ENCODE measurements around the gene SIM1.

SIM1 gene, protein sequence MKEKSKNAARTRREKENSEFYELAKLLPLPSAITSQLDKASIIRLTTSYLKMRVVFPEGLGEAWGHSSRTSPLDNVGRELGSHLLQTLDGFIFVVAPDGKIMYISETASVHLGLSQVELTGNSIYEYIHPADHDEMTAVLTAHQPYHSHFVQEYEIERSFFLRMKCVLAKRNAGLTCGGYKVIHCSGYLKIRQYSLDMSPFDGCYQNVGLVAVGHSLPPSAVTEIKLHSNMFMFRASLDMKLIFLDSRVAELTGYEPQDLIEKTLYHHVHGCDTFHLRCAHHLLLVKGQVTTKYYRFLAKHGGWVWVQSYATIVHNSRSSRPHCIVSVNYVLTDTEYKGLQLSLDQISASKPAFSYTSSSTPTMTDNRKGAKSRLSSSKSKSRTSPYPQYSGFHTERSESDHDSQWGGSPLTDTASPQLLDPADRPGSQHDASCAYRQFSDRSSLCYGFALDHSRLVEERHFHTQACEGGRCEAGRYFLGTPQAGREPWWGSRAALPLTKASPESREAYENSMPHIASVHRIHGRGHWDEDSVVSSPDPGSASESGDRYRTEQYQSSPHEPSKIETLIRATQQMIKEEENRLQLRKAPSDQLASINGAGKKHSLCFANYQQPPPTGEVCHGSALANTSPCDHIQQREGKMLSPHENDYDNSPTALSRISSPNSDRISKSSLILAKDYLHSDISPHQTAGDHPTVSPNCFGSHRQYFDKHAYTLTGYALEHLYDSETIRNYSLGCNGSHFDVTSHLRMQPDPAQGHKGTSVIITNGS

DNA sequence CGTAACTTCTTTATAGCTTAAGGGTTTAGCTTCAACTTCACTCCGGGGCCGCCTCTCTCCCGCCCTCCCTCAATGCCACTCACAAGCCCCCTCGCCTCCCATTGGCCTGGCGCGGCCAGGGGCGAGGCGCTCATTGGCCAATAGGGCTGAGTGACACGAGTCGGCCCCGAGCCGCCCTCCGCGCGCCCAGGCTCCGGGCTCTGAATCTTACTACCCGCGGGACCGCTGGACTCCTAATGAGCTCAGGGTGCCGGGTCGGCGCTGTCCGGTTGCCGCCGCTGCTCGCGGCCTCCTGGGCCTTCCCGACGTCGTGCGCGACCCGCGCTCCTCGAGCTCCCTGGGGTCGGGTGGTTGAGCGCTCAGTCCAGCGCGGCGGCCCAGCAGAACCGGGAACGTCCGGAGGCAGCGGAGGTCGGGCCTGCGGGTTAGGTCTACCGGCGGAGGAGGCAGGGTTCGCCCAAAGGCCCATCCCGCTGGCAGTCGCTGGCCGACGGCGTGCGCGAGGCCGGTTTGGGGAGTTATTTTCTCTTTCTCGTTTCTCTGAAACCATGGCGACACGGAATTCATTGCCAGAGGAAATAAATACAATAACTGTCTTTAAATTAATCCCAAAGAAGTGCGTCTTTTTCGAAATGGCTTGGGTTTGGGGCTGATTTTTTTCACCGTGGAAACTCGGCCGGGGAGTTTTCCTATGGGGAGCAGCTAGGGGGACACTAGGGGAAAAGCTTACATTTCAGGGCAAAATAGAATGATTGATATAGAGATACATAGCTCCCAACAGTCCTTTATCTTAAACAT lies at the start of gene SIM1:
TSS of gene SIM1 (minus strand) at position 19 of the 798 bp plus-strand sequence. CDS start 1,453 bp downstream, outside the sequence.
- no peak for ATAC-seq (replicated peaks; ENCODE audit: extremely low read depth, poor library complexity, severe bottlenecking)

GRCh38 chr6:100512203-100512862 lies 47.6 kb upstream of the SIM1 start:
- no peaks in the 10 kb centered on the region for H3K4me1 Mint-ChIP-seq
- no peaks in the 10 kb centered on the region for H3K9me3 Mint-ChIP-seq
- ATAC-seq (replicated peaks; ENCODE audit: extremely low read depth, poor library complexity, severe bottlenecking) (no peak), DNase-seq (ENCODE audit: low spot score in 2 of 2) (no peak)
- no peaks in the 10 kb centered on the region for H3K27me3 Mint-ChIP-seq
- no peak overlapping the region for H3K27ac Mint-ChIP-seq (ENCODE audit: low read depth)
- no peak overlapping the region for H3K4me3 Mint-ChIP-seq
- peaks cover 21% of the 10 kb centered on the region for H3K36me3 Mint-ChIP-seq (ENCODE audit: insufficient read depth)

More for the DNA sequence above, at the start of gene SIM1:
- Mint-ChIP-seq H3K9me3 (no peaks in the 10 kb centered on the region), H3K27ac (ENCODE audit: low read depth) (no peak within 1 kb of the TSS), H3K36me3 (ENCODE audit: insufficient read depth) (peaks cover 12% of the 10 kb centered on the region), H3K4me3 (no peak within 1 kb of the TSS), H3K4me1 (peaks cover 20% of the 10 kb centered on the region), H3K27me3 (no peaks in the 10 kb centered on the region)
- DNase-seq (ENCODE audit: low spot score in 2 of 2), result no peak

GRCh38 chr6:100509101-100509500 lies 44.4 kb upstream of the SIM1 start:
- Mint-ChIP-seq H3K36me3 (ENCODE audit: insufficient read depth) (peaks cover 14% of the 10 kb centered on the region), H3K9me3 (no peaks in the 10 kb centered on the region), H3K27me3 (no peaks in the 10 kb centered on the region), H3K27ac (ENCODE audit: low read depth) (no peak overlapping the region), H3K4me3 (no peak overlapping the region), H3K4me1 (no peaks in the 10 kb centered on the region)
- no peak for ATAC-seq (replicated peaks; ENCODE audit: extremely low read depth, poor library complexity, severe bottlenecking)
- DNase-seq (ENCODE audit: low spot score in 2 of 2), result no peak

DNA sequence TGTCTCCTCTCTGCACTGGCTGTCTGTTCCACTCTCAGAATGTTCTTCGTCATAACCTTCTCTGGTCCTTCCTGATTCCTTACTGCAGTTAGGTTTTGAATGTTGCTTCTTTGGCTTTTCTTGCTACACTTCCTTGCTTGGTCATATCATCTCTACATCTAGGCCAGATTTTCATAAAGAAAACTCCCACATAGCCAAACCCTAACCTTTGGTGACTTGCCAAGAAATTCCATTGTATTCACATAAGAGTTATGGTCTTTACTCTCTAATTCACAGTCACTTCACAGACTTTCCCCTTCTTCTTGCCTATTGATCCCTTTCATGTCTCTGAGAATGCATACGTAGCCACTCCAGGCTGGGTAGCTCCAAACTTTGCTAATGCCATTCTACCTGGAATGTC lies 41.9 kb upstream of the SIM1 start:
- DNase-seq (ENCODE audit: low spot score in 2 of 2), result no peak
- H3K27me3 Mint-ChIP-seq, result no peaks in the 10 kb centered on the region
- no peak for ATAC-seq (replicated peaks; ENCODE audit: extremely low read depth, poor library complexity, severe bottlenecking)
- no peaks in the 10 kb centered on the region for H3K9me3 Mint-ChIP-seq
- no peak overlapping the region for H3K4me3 Mint-ChIP-seq
- H3K27ac Mint-ChIP-seq (ENCODE audit: low read depth), result no peak overlapping the region
- peaks cover 7% of the 10 kb centered on the region for H3K36me3 Mint-ChIP-seq (ENCODE audit: insufficient read depth)
- H3K4me1 Mint-ChIP-seq, result no peaks in the 10 kb centered on the region

- Mint-ChIP-seq H3K4me3 (no peak overlapping the region), H3K27me3 (peaks cover 5% of the 10 kb centered on the region), H3K4me1 (no peaks in the 10 kb centered on the region), H3K36me3 (ENCODE audit: insufficient read depth) (peaks cover 3% of the 10 kb centered on the region), H3K9me3 (no peaks in the 10 kb centered on the region), H3K27ac (ENCODE audit: low read depth) (no peak overlapping the region)
- no peak for DNase-seq (ENCODE audit: low spot score in 2 of 2)
- ATAC-seq (replicated peaks; ENCODE audit: extremely low read depth, poor library complexity, severe bottlenecking), result no peak
Observed at GRCh38 chr6:100504786-100505737, 40.3 kb upstream of the SIM1 start.

GRCh38 chr6:100503043-100503705 lies 38.5 kb upstream of the SIM1 start:
- DNase-seq (ENCODE audit: low spot score in 2 of 2) (no peak), ATAC-seq (replicated peaks; ENCODE audit: extremely low read depth, poor library complexity, severe bottlenecking) (no peak)
- Mint-ChIP-seq H3K36me3 (ENCODE audit: insufficient read depth) (no peaks in the 10 kb centered on the region), H3K27me3 (peaks cover 24% of the 10 kb centered on the region), H3K9me3 (peaks cover 6% of the 10 kb centered on the region), H3K27ac (ENCODE audit: low read depth) (no peak overlapping the region), H3K4me1 (no peaks in the 10 kb centered on the region), H3K4me3 (no peak overlapping the region)

GRCh38 chr6:100493206-100493888 lies 28.6 kb upstream of the SIM1 start:
- Mint-ChIP-seq H3K27ac (ENCODE audit: low read depth) (no peak overlapping the region), H3K36me3 (ENCODE audit: insufficient read depth) (no peaks in the 10 kb centered on the region), H3K27me3 (peaks cover 61% of the 10 kb centered on the region), H3K9me3 (peaks cover 5% of the 10 kb centered on the region), H3K4me1 (no peaks in the 10 kb centered on the region), H3K4me3 (no peak overlapping the region)
- ATAC-seq (replicated peaks; ENCODE audit: extremely low read depth, poor library complexity, severe bottlenecking) (no peak), DNase-seq (ENCODE audit: low spot score in 2 of 2) (no peak)

DNA sequence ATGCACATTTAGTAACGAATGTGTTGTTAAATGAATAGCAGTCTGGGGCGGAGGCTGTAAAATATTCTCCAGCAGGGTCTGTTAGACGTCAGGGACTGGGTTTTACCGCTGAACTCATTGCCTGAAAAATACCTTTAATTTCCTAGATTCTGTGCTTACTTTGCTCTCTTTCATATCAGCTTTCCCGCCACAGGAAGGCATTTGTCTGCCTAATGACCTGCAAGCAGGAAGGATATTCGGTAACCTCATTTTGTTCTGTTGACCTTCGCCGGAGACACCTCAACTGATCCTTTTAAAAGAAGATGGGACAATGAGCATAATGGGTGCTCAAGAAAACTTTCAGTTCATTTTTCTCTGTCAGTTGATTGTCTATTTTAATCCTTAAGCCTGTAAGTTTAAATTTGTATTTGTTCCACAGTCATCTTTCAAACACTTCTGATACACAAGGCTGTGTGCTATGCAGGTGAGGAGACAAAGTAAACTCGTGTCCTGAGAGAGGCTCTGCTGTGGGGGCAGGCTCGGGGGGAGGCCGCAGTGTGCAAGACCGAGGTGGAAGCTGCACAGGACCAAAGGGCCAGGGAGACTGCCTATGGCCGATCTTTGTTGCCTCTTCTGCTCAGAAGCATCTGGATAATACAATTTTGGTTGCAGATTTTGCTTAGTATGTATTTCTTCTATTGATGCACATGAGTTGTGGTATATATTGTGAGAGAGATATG lies 27.4 kb upstream of the SIM1 start:
- Mint-ChIP-seq H3K4me1 (no peaks in the 10 kb centered on the region), H3K36me3 (ENCODE audit: insufficient read depth) (no peaks in the 10 kb centered on the region), H3K27me3 (peaks cover 62% of the 10 kb centered on the region), H3K4me3 (no peak overlapping the region), H3K27ac (ENCODE audit: low read depth) (no peak overlapping the region), H3K9me3 (peaks cover 5% of the 10 kb centered on the region)
- DNase-seq (ENCODE audit: low spot score in 2 of 2) (no peak), ATAC-seq (replicated peaks; ENCODE audit: extremely low read depth, poor library complexity, severe bottlenecking) (no peak)

DNA sequence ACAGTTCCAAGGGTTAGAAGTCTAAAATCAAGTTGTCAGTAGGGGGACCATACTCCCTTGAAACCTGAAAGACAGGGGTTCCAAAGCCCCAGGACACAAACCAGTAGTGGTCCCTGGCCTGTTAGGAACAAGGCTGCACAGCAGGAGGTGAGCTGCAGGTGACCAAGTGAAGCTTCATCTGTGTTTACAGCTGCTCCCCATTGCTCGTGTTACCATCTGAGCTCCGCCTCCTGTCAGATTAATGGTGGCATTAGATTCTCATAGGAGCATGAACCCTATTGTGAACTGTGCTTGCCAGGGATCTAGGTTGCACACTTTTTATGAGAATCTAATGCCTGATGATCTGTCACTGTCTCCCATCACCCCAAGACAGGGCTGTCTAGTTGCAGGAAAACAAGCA lies 25.3 kb upstream of the SIM1 start:
- H3K9me3 Mint-ChIP-seq, result no peaks in the 10 kb centered on the region
- H3K27ac Mint-ChIP-seq (ENCODE audit: low read depth), result no peak overlapping the region
- ATAC-seq (replicated peaks; ENCODE audit: extremely low read depth, poor library complexity, severe bottlenecking) (no peak), DNase-seq (ENCODE audit: low spot score in 2 of 2) (no peak)
- H3K4me3 Mint-ChIP-seq, result no peak overlapping the region
- H3K4me1 Mint-ChIP-seq, result no peaks in the 10 kb centered on the region
- H3K27me3 Mint-ChIP-seq, result peaks cover 62% of the 10 kb centered on the region
- no peaks in the 10 kb centered on the region for H3K36me3 Mint-ChIP-seq (ENCODE audit: insufficient read depth)

DNA sequence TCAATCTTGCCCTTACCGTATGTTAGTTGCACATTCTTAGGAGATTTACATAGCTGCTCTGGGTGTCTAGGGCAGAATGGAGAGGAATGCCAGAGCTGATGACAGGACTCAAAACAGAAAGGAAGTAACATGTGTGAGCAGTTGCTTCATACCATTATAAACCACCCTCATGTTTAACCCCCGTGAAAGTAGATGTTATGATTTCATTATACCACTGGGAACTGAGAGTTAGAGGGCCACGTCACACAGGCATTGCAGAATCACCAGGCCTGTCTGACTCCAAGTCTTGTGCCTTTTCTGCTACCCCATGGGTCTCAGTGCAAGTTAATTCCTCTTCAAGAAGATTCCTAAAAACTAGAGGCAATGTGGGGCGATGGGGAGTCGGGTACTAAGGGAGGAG lies 23.5 kb upstream of the SIM1 start:
- Mint-ChIP-seq H3K27ac (ENCODE audit: low read depth) (no peak overlapping the region), H3K27me3 (peaks cover 50% of the 10 kb centered on the region), H3K4me1 (no peaks in the 10 kb centered on the region), H3K4me3 (no peak overlapping the region), H3K36me3 (ENCODE audit: insufficient read depth) (no peaks in the 10 kb centered on the region), H3K9me3 (no peaks in the 10 kb centered on the region)
- ATAC-seq (replicated peaks; ENCODE audit: extremely low read depth, poor library complexity, severe bottlenecking), result no peak
- no peak for DNase-seq (ENCODE audit: low spot score in 2 of 2)
